Osteocyte (in vitro differentiated cells): Measurements from ENCODE around the gene ARHGDIB. TPM values are rescaled to one million over a fixed set of nuclear protein-coding genes. Genes with fewer than 3 reads are reported as not detected.

Experiments used
- DNase-seq: peaks from one replicate; pipeline ENCODE4 v3.0.0; 2021; ENCODE audit warnings: mixed read lengths; ENCODE audit not compliant: unreplicated experiment; ENCODE audit errors: extremely low spot score
- H3K27ac Mint-ChIP-seq: one replicate; pipeline ENCODE4 v1.8.0; 2021; ENCODE audit warnings: mild to moderate bottlenecking, mixed read lengths; ENCODE audit not compliant: unreplicated experiment
- H3K27me3 Mint-ChIP-seq: one replicate; pipeline ENCODE4 v1.8.0; 2021; ENCODE audit warnings: mixed read lengths; ENCODE audit not compliant: unreplicated experiment
- H3K36me3 Mint-ChIP-seq: one replicate; pipeline ENCODE4 v1.8.0; 2021; ENCODE audit warnings: mixed read lengths; ENCODE audit not compliant: unreplicated experiment
- H3K4me1 Mint-ChIP-seq: one replicate; pipeline ENCODE4 v1.8.0; 2021; ENCODE audit warnings: mixed read lengths; ENCODE audit not compliant: unreplicated experiment
- H3K4me3 Mint-ChIP-seq: one replicate; pipeline ENCODE4 v1.8.0; 2021; ENCODE audit warnings: mild to moderate bottlenecking, moderate library complexity, mixed read lengths; ENCODE audit not compliant: unreplicated experiment
- H3K9me3 Mint-ChIP-seq: one replicate; pipeline ENCODE4 v1.8.0; 2021; ENCODE audit warnings: mixed read lengths; ENCODE audit not compliant: unreplicated experiment
- total RNA-seq: library from RNA; stranded (reverse); gene quantifications from 2 replicates; pipeline ENCODE4 v1.2.1, GENCODE V29; 2021
- TF ChIP-seq, protein P1 (sequence below): fragments of 200-600 bp; sonication (generic); IDR thresholded peaks from 2 replicates; pipeline ENCODE4 v1.5.0; 2021; ENCODE audit warnings: antibody characterized with exemption, mild to moderate bottlenecking, moderate library complexity

The ARHGDIB gene
- total RNA-seq, 1 donor from 2014 or later = 14.4 TPM

DNA sequence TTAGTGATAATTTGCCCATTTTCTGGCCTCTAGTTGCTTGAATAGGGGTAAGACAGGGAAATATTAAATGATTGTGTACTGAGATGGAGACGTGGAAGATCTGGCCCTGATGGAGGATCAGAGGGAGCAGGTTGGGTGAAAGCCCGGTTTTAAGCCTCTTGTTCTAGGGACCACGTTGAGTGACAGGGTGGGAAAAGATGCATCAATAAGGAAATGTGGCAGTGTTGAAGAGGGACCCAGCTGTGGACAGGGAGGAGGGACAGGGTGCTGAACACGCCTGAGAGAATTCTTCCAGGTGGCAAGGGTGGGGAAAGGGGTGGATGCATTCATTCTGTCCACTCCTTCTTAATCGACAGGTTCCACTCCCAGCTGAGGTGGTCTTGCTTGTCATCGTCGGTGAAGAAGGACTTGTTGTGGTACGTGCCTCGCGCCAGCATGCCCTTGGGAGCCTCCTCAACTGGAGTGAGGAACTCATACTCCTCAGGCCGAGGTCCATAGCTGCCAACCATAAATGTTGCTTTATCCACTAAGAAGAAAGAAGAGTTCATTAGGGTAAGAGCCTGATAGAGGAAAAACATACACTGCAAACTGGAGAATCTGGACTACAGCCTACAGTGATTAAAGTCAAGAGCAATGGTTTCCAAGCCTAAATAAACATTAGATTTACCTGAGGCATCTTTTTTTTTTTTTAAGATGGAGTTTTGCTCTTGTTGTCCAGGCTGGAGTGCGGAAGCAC is 19.0 kb downstream of the ARHGDIB start:
- H3K9me3 Mint-ChIP-seq = peaks cover 13% of the 10 kb centered on the region
- TF ChIP-seq, protein P1, sequence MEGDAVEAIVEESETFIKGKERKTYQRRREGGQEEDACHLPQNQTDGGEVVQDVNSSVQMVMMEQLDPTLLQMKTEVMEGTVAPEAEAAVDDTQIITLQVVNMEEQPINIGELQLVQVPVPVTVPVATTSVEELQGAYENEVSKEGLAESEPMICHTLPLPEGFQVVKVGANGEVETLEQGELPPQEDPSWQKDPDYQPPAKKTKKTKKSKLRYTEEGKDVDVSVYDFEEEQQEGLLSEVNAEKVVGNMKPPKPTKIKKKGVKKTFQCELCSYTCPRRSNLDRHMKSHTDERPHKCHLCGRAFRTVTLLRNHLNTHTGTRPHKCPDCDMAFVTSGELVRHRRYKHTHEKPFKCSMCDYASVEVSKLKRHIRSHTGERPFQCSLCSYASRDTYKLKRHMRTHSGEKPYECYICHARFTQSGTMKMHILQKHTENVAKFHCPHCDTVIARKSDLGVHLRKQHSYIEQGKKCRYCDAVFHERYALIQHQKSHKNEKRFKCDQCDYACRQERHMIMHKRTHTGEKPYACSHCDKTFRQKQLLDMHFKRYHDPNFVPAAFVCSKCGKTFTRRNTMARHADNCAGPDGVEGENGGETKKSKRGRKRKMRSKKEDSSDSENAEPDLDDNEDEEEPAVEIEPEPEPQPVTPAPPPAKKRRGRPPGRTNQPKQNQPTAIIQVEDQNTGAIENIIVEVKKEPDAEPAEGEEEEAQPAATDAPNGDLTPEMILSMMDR = no peak
- H3K27ac Mint-ChIP-seq = no peak overlapping the region
- peaks cover 14% of the 10 kb centered on the region for H3K36me3 Mint-ChIP-seq
- H3K4me1 Mint-ChIP-seq = peaks cover 19% of the 10 kb centered on the region
- no peaks in the 10 kb centered on the region for H3K27me3 Mint-ChIP-seq
- no peak for DNase-seq
- no peak overlapping the region for H3K4me3 Mint-ChIP-seq

DNA sequence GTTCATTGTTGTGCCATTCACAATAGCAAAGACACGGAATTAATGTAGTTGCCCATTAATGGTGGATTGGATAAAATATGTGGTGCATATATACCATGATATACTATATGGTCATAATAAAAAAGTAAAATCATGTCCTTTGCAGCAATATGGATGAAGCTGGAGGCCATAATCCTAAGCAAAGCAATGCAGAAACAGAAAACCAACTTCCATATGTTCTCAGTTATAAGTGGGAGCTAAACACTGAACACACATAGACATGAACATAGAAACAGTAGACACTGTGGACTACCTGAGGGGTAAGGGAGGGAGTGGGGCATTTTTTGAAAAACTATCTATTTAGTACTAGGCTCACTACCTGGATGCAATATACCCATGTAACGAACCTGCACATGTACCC is 20.0 kb downstream of the ARHGDIB start:
- H3K27ac Mint-ChIP-seq = no peak overlapping the region
- TF ChIP-seq, protein P1 = no peak
- H3K4me1 Mint-ChIP-seq = peaks cover 12% of the 10 kb centered on the region
- H3K36me3 Mint-ChIP-seq = peaks cover 11% of the 10 kb centered on the region
- no peak overlapping the region for H3K4me3 Mint-ChIP-seq
- H3K9me3 Mint-ChIP-seq = peaks cover 13% of the 10 kb centered on the region
- H3K27me3 Mint-ChIP-seq = no peaks in the 10 kb centered on the region
- DNase-seq = no peak

DNA sequence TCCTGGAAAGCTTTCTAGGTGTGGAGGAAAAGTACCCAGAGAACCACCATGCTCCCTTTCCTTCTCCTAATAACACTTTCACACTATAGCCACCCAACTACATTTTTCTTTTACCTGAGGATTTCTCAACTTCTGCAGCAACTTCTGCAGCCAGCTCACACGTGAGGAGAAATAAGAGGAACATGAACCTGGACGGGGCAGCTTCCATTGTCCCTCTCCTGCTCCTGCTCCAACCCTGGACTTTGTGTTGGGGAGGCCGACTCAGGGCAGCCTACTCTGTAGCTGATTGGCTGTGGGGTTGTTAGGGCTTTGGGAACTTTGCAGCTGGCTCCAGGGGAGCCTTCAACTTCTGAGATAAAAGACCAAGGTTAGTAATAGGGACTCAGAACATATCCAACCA is 23.1 kb downstream of the ARHGDIB start, which contains the start of gene ERP27:
Gene ERP27 (minus strand): TSS at position 237 of the 400 bp plus-strand sequence. CDS start 29 bp downstream, at position 208.
- Mint-ChIP-seq H3K36me3 (peaks cover 11% of the 10 kb centered on the region), H3K4me1 (peaks cover 8% of the 10 kb centered on the region), H3K27me3 (no peaks in the 10 kb centered on the region), H3K9me3 (peaks cover 13% of the 10 kb centered on the region), H3K4me3 (no peak within 1 kb of the TSS), H3K27ac (no peak within 1 kb of the TSS)
- TF ChIP-seq, protein P1 = no peak
- DNase-seq = no peak

DNA sequence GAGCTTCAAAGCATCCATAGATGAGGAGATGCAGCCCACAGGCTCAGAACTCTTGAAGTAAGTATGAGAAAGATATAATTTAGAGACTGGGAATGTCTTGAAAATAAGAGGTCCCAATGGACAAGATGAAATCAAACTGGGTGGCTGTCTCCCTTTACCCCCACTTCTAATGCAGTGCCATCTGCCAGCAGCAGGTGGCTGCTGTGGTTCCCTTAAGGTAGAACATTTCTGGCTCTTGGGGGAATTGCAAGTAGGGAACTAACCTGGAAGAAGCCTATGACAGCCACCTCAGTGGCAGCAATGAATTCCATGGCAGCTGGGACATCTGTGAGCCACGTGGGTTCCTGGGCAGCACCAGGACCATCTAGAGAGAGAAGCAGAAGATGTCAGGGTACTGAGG is 23.7 kb downstream of the ARHGDIB start:
- H3K9me3 Mint-ChIP-seq = peaks cover 13% of the 10 kb centered on the region
- TF ChIP-seq, protein P1 = no peak
- H3K27me3 Mint-ChIP-seq = no peaks in the 10 kb centered on the region
- DNase-seq = no peak
- H3K4me3 Mint-ChIP-seq = no peak overlapping the region
- H3K4me1 Mint-ChIP-seq = peaks cover 8% of the 10 kb centered on the region
- peaks cover 11% of the 10 kb centered on the region for H3K36me3 Mint-ChIP-seq
- no peak overlapping the region for H3K27ac Mint-ChIP-seq

DNA sequence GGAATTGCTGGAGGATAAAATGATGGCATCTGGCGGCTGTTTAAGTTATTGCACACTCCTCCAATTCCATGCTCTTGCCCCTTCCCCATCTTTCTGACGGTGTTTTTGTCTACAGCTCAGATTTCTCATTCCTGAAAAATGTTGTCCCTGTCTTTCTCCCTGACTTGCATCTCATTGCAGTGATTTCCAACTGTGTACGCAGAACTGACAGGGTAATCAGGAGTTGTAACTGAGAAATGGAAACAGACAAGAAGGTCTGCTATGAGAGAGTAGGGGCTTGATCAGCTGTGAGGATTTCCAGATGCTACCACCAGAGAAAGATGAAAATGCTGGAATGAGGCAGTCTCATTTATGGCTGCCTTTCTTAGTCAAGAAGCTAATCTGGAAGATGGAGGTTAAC is 24.4 kb downstream of the ARHGDIB start:
- Mint-ChIP-seq H3K27ac (no peak overlapping the region), H3K4me3 (no peak overlapping the region), H3K9me3 (peaks cover 13% of the 10 kb centered on the region), H3K36me3 (peaks cover 6% of the 10 kb centered on the region), H3K27me3 (no peaks in the 10 kb centered on the region), H3K4me1 (peaks cover 13% of the 10 kb centered on the region)
- DNase-seq = no peak
- TF ChIP-seq, protein P1 = no peak
